Prostate gland (tissue), 2 donors: ENCODE data around the gene GAREM2. TPM values are rescaled to one million over a fixed set of nuclear protein-coding genes. Genes with fewer than 3 reads are reported as not detected.

ENCODE experiments used
- DNase-seq: peaks from one replicate; pipeline ENCODE4 v3.0.0-alpha.2; 2019; ENCODE audit warnings: low spot score
- H3K27ac ChIP-seq, 2 donors: fragments of 200-600 bp; sonication (generic); 2 replicates each; pipeline ENCODE4 v1.5.1; 2017 to 2019
- H3K27me3 ChIP-seq: fragments of 200-600 bp; sonication (generic); replicated peaks from 2 replicates; pipeline ENCODE4 v1.5.1; 2019; ENCODE audit not compliant: insufficient read depth
- H3K36me3 ChIP-seq, 2 donors: fragments of 200-600 bp; sonication (generic); 1 replicate in 1 of 2; 2 replicates in 1 of 2; pipeline versions ENCODE4 v1.5.1 to v1.8.1; 2017 to 2019
- H3K4me1 ChIP-seq: fragments of 200-600 bp; sonication (generic); replicated peaks from 2 replicates; pipeline ENCODE4 v1.5.1; 2019
- H3K4me3 ChIP-seq, 2 donors: fragments of 200-600 bp; sonication (generic); 2 replicates each; pipeline ENCODE4 v1.5.1; 2017 to 2019
- H3K9me3 ChIP-seq: fragments of 200-600 bp; sonication (generic); 2 replicates; pipeline ENCODE4 v1.5.1; 2017
- CTCF ChIP-seq, 4 experiments: fragments of 200-600 bp in 2 of 4; fragments of 450-650 bp in 2 of 4; sonication (generic) in 2 of 4; IDR thresholded peaks; 1 replicate in 3 of 4; 2 replicates in 1 of 4; pipeline ENCODE4 v1.5.1; 2016 to 2019; ENCODE audit warnings: antibody characterized with exemption in 4 of 4, mild to moderate bottlenecking in 2 of 4, moderate library complexity in 2 of 4
- POLR2A ChIP-seq: fragments of 450-650 bp; IDR thresholded peaks from one replicate; pipeline ENCODE4 v1.6.1; 2016; ENCODE audit warnings: antibody characterized with exemption, mild to moderate bottlenecking
- POLR2AphosphoS5 ChIP-seq: sonication (generic); formaldehyde crosslinking; IDR thresholded peaks from one replicate; pipeline ENCODE4 v1.6.1; 2017; ENCODE audit warnings: antibody characterized with exemption
- WGBS: methylation state at CpG from one replicate; pipeline ENCODE4 v1.1.5; 2018; 5-methylcytosine and 5-hydroxymethylcytosine counted together
- intact Hi-C: fragments of 100-400 bp; cut with DNase I; formaldehyde crosslinking; loops from one replicate; pipeline ENCODE4 v1.14.2; 2022
- total RNA-seq, 2 donors: library from RNA; depleted of rRNA; stranded (reverse); fragments of >200 nt; gene quantifications; one replicate each; pipeline ENCODE4 v1.1.0, GENCODE V29; 2016

GAREM2 gene
- total RNA-seq, 2 donors from 2014 or later, result 3.5 TPM

- H3K4me1 ChIP-seq, result peaks cover 4% of the 10 kb centered on the region
- H3K27ac ChIP-seq, result no peak overlapping the region
- intact Hi-C loops, result no loop called here
- H3K4me3 ChIP-seq, result peak overlapping the region in 1 of 2 donors; percentile 44
- 90% methylated on average over 3 of the region's 3 CpGs for WGBS
- no peaks in the 10 kb centered on the region for H3K27me3 ChIP-seq
- no peaks in the 10 kb centered on the region for H3K36me3 ChIP-seq
- H3K9me3 ChIP-seq, result no peaks in the 10 kb centered on the region
- TF ChIP-seq CTCF (IDR thresholded peaks at IDR 0.05), result no peak
- no peak for TF ChIP-seq POLR2A
- no peak for TF ChIP-seq POLR2AphosphoS5
- no peak for DNase-seq
Observed at GRCh38 chr2:26178246-26178645, 5.4 kb downstream of the GAREM2 start.

- peaks cover under 1% of the 10 kb centered on the region for H3K4me1 ChIP-seq
- no peaks in the 10 kb centered on the region for H3K9me3 ChIP-seq
- peak overlapping the region; percentile 32 to 44 for H3K4me3 ChIP-seq
- no peak for DNase-seq
- intact Hi-C loops, result no loop called here
- no peak overlapping the region for H3K27ac ChIP-seq
- TF ChIP-seq CTCF (IDR thresholded peaks at IDR 0.05), result no peak
- H3K36me3 ChIP-seq, result no peaks in the 10 kb centered on the region
- WGBS, result 6% methylated on average over 38 of the region's 48 CpGs
- H3K27me3 ChIP-seq, result no peaks in the 10 kb centered on the region
Observed at GRCh38 chr2:26178746-26179436, 6.0 kb downstream of the GAREM2 start.

GRCh38 chr2:26179446-26179913, 6.6 kb downstream of the GAREM2 start:
- 65% methylated on average over 10 of the region's 12 CpGs for WGBS
- H3K36me3 ChIP-seq, result no peaks in the 10 kb centered on the region
- TF ChIP-seq POLR2AphosphoS5 (no peak), CTCF (IDR thresholded peaks at IDR 0.05) (no peak)
- intact Hi-C loops, result no loop called here
- no peak overlapping the region for H3K27ac ChIP-seq
- H3K9me3 ChIP-seq, result no peaks in the 10 kb centered on the region
- no peaks in the 10 kb centered on the region for H3K4me1 ChIP-seq
- no peaks in the 10 kb centered on the region for H3K27me3 ChIP-seq
- no peak for DNase-seq
- H3K4me3 ChIP-seq, result peak overlapping the region in 1 of 2 donors; percentile 44

- TF ChIP-seq CTCF (IDR thresholded peaks at IDR 0.05), result no peak
- TF ChIP-seq POLR2AphosphoS5, result no peak
- no peak for TF ChIP-seq POLR2A
- intact Hi-C loops, result no loop called here
- 82% methylated on average over 5 of the region's 5 CpGs for WGBS
Observed at GRCh38 chr2:26182441-26182840, 9.6 kb downstream of the GAREM2 start.

GRCh38 chr2:26182887-26183630, 10.2 kb downstream of the GAREM2 start:
- no peaks in the 10 kb centered on the region for H3K4me1 ChIP-seq
- no peak for DNase-seq
- H3K36me3 ChIP-seq, result no peaks in the 10 kb centered on the region

More at GRCh38 chr2:26182441-26182840, 9.6 kb downstream of the GAREM2 start:
- H3K4me1 ChIP-seq, result no peaks in the 10 kb centered on the region
- DNase-seq, result no peak
- no peaks in the 10 kb centered on the region for H3K9me3 ChIP-seq
- H3K4me3 ChIP-seq, result no peak overlapping the region
- H3K27ac ChIP-seq, result no peak overlapping the region
- H3K36me3 ChIP-seq, result no peaks in the 10 kb centered on the region
- H3K27me3 ChIP-seq, result no peaks in the 10 kb centered on the region

More at GRCh38 chr2:26182887-26183630, 10.2 kb downstream of the GAREM2 start:
- intact Hi-C loops, result no loop called here
- TF ChIP-seq POLR2AphosphoS5 (no peak), POLR2A (no peak), CTCF (IDR thresholded peaks at IDR 0.05) (no peak)
- WGBS, result over 99% methylated on average over 11 of the region's 11 CpGs
- Histone ChIP-seq H3K9me3 (no peaks in the 10 kb centered on the region), H3K4me3 (no peak overlapping the region), H3K27ac (no peak overlapping the region), H3K27me3 (no peaks in the 10 kb centered on the region)
